HG02885 (cell line): Measurements from ENCODE around the gene TRIM10.

Experiments used
- ATAC-seq: cut with Tn5 transposase; IDR thresholded peaks from one replicate; pipeline ENCODE4 v1.9.1; 2021; ENCODE audit warnings: mild to moderate bottlenecking; ENCODE audit not compliant: unreplicated experiment, poor library complexity

The TRIM10 gene

GRCh38 chr6:30102414-30102969 is 58.5 kb downstream of the TRIM10 start:
- ATAC-seq: no peak
